Activated naive CD4-positive, alpha-beta T cell treated with anti-CD3 and anti-CD28 coated beads for 36 hours (primary cell): ENCODE results near the gene THSD4. TPM values are rescaled to one million over a fixed set of nuclear protein-coding genes. Genes with fewer than 3 reads are reported as not detected.

Experiments used
- CTCF ChIA-PET: fragments of 350-600 bp; sonication (Branson Sonifier 250); formaldehyde crosslinking; loops from one replicate; lab custom pipeline; 2021; ENCODE audit warnings: antibody characterized with exemption; lab: Charles Lee
- DNase-seq: peaks from one replicate; pipeline ENCODE4 v3.0.0-alpha.2; 2020
- H3K27ac Mint-ChIP-seq: one replicate; pipeline ENCODE4 v1.8.0; 2021; ENCODE audit warnings: mild to moderate bottlenecking, mixed read lengths
- H3K27me3 Mint-ChIP-seq: one replicate; pipeline ENCODE4 v1.8.0; 2021; ENCODE audit warnings: low read depth, mixed read lengths
- H3K36me3 Mint-ChIP-seq: one replicate; pipeline ENCODE4 v1.8.0; 2021; ENCODE audit warnings: low read depth, mixed read lengths
- H3K4me1 Mint-ChIP-seq: one replicate; pipeline ENCODE4 v1.8.0; 2021; ENCODE audit warnings: low read depth, mixed read lengths
- H3K4me3 Mint-ChIP-seq: one replicate; pipeline ENCODE4 v1.8.0; 2021; ENCODE audit warnings: mild to moderate bottlenecking, moderate library complexity, mixed read lengths
- H3K9me3 Mint-ChIP-seq: one replicate; pipeline ENCODE4 v1.8.0; 2021; ENCODE audit warnings: mixed read lengths
- intact Hi-C: fragments of 100-400 bp; cut with micrococcal nuclease; formaldehyde crosslinking; loops from one replicate; pipeline ENCODE4 v1.15.1; 2023
- total RNA-seq, 2 experiments: library from RNA; stranded (reverse); gene quantifications; one replicate each; pipeline ENCODE4 v1.2.3, GENCODE V29; 2021

Gene THSD4
- total RNA-seq, 2 experiments from 2014 or later, result not detected

- intact Hi-C loops, result loop anchor here (10.0 kb wide), 1 partner anchor 280 kb away; no protein-coding TSS in a partner anchor
- DNase-seq, result no peak
- Mint-ChIP-seq H3K9me3 (no peaks in the 10 kb centered on the region), H3K27me3 (peaks cover 5% of the 10 kb centered on the region), H3K27ac (no peak overlapping the region), H3K36me3 (no peaks in the 10 kb centered on the region), H3K4me1 (peaks cover 3% of the 10 kb centered on the region), H3K4me3 (no peak overlapping the region)
- CTCF ChIA-PET, result interaction anchor here (1.0 kb wide), 1 partner anchor 8 kb away, joined by 3 read pairs; no protein-coding TSS in a partner anchor
Observed at GRCh38 chr15:71104636-71105035, 10.6 kb upstream of the THSD4 start.

GRCh38 chr15:71105444-71105843 is 9.8 kb upstream of the THSD4 start:
- CTCF ChIA-PET, result no interaction called here
- no peak overlapping the region for H3K27ac Mint-ChIP-seq
- no peaks in the 10 kb centered on the region for H3K36me3 Mint-ChIP-seq
- H3K27me3 Mint-ChIP-seq, result peaks cover 5% of the 10 kb centered on the region
- H3K4me1 Mint-ChIP-seq, result peaks cover 3% of the 10 kb centered on the region
- DNase-seq, result no peak
- no peak overlapping the region for H3K4me3 Mint-ChIP-seq
- intact Hi-C loops, result loop anchor here (10.0 kb wide), 1 partner anchor 281 kb away; no protein-coding TSS in a partner anchor
- no peaks in the 10 kb centered on the region for H3K9me3 Mint-ChIP-seq

- no peak for DNase-seq
- no peak overlapping the region for H3K27ac Mint-ChIP-seq
- CTCF ChIA-PET, result no interaction called here
- H3K4me1 Mint-ChIP-seq, result peaks cover 3% of the 10 kb centered on the region
- intact Hi-C loops, result loop anchor here (10.0 kb wide), 1 partner anchor 282 kb away; no protein-coding TSS in a partner anchor
- no peaks in the 10 kb centered on the region for H3K36me3 Mint-ChIP-seq
- H3K4me3 Mint-ChIP-seq, result no peak overlapping the region
- H3K9me3 Mint-ChIP-seq, result no peaks in the 10 kb centered on the region
- H3K27me3 Mint-ChIP-seq, result peaks cover 5% of the 10 kb centered on the region
Observed at GRCh38 chr15:71106802-71107500, 8.3 kb upstream of the THSD4 start.

GRCh38 chr15:71107501-71107815 is 7.8 kb upstream of the THSD4 start:
- Mint-ChIP-seq H3K27ac (no peak overlapping the region), H3K27me3 (peaks cover 5% of the 10 kb centered on the region), H3K4me3 (no peak overlapping the region), H3K36me3 (no peaks in the 10 kb centered on the region), H3K4me1 (peaks cover 3% of the 10 kb centered on the region), H3K9me3 (no peaks in the 10 kb centered on the region)
- no peak for DNase-seq
- intact Hi-C loops, result loop anchor here (10.0 kb wide), 1 partner anchor 283 kb away; no protein-coding TSS in a partner anchor
- CTCF ChIA-PET, result no interaction called here

DNA sequence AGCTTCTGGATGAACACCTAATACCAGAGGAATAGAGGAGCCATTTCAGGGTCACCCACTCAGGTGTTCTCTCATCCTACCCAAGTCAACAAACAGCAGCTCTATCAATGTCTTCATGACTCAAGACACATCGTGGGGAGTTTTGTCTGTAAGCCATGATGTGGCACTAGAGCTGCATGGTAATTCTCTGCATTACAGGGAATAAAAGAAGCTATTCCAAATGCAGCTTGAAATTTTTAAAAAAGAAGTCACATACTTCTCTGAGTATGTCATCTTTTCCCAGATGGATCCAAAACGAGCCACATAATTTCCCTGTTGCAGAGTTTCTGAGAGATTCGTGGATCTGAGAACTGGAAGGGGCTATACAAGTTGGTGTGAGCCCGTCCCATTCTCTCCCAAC is 6.1 kb upstream of the THSD4 start:
- Mint-ChIP-seq H3K4me1 (peaks cover 3% of the 10 kb centered on the region), H3K4me3 (no peak overlapping the region), H3K9me3 (no peaks in the 10 kb centered on the region), H3K27ac (no peak overlapping the region), H3K36me3 (no peaks in the 10 kb centered on the region), H3K27me3 (peaks cover 7% of the 10 kb centered on the region)
- CTCF ChIA-PET, result no interaction called here
- DNase-seq, result no peak
- intact Hi-C loops, result loop anchor here (10.0 kb wide), 1 partner anchor 284 kb away; no protein-coding TSS in a partner anchor

GRCh38 chr15:71109905-71110304 is 5.4 kb upstream of the THSD4 start:
- no peak for DNase-seq
- Mint-ChIP-seq H3K27ac (no peak overlapping the region), H3K27me3 (peaks cover 9% of the 10 kb centered on the region), H3K36me3 (no peaks in the 10 kb centered on the region), H3K4me3 (no peak overlapping the region), H3K4me1 (peaks cover 3% of the 10 kb centered on the region), H3K9me3 (no peaks in the 10 kb centered on the region)
- CTCF ChIA-PET, result no interaction called here
- intact Hi-C loops, result loop anchor here (10.0 kb wide), 1 partner anchor 285 kb away; no protein-coding TSS in a partner anchor

GRCh38 chr15:71110405-71111180 is 4.7 kb upstream of the THSD4 start:
- no peak overlapping the region for H3K27ac Mint-ChIP-seq
- peaks cover 3% of the 10 kb centered on the region for H3K4me1 Mint-ChIP-seq
- H3K4me3 Mint-ChIP-seq, result no peak overlapping the region
- intact Hi-C loops, result no loop called here
- H3K36me3 Mint-ChIP-seq, result no peaks in the 10 kb centered on the region
- peaks cover 11% of the 10 kb centered on the region for H3K27me3 Mint-ChIP-seq
- no peak for DNase-seq
- no peaks in the 10 kb centered on the region for H3K9me3 Mint-ChIP-seq
- CTCF ChIA-PET, result no interaction called here

DNA sequence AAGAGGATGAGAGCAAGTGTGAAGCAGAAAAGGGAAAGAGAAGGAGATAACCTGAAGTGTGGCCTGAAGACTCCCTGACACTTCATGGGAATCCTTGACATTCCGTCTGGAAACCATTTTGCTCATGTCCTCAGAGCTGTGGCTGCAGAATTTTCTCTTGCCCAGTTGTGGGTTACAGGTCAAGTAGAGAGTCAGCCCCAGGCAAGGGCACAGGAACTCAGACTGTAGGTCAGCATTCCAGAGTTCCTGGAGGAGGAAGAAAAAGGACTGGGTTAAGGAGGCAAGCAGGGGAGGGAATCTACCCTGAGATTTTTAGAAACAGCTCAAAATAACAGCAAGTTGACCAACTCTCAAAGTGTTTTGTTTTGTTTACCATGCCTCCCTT is 4.1 kb upstream of the THSD4 start:
- Mint-ChIP-seq H3K4me1 (peaks cover 5% of the 10 kb centered on the region), H3K9me3 (no peaks in the 10 kb centered on the region), H3K36me3 (no peaks in the 10 kb centered on the region), H3K4me3 (no peak overlapping the region), H3K27ac (no peak overlapping the region), H3K27me3 (peaks cover 13% of the 10 kb centered on the region)
- CTCF ChIA-PET, result no interaction called here
- intact Hi-C loops, result no loop called here
- DNase-seq, result no peak

GRCh38 chr15:71111950-71112349 is 3.3 kb upstream of the THSD4 start:
- H3K4me3 Mint-ChIP-seq, result no peak overlapping the region
- no peaks in the 10 kb centered on the region for H3K36me3 Mint-ChIP-seq
- intact Hi-C loops, result no loop called here
- no peak for DNase-seq
- H3K9me3 Mint-ChIP-seq, result no peaks in the 10 kb centered on the region
- CTCF ChIA-PET, result interaction anchor here (0.9 to 2.1 kb wide), 2 partner anchors 8 to 329 kb away, joined by 3 to 7 read pairs; no protein-coding TSS in a partner anchor
- peaks cover 7% of the 10 kb centered on the region for H3K4me1 Mint-ChIP-seq
- no peak overlapping the region for H3K27ac Mint-ChIP-seq
- H3K27me3 Mint-ChIP-seq, result peaks cover 18% of the 10 kb centered on the region

GRCh38 chr15:71112429-71112828 is 2.8 kb upstream of the THSD4 start:
- H3K9me3 Mint-ChIP-seq, result no peaks in the 10 kb centered on the region
- peaks cover 20% of the 10 kb centered on the region for H3K27me3 Mint-ChIP-seq
- DNase-seq, result no peak
- intact Hi-C loops, result no loop called here
- H3K27ac Mint-ChIP-seq, result no peak overlapping the region
- no peak overlapping the region for H3K4me3 Mint-ChIP-seq
- CTCF ChIA-PET, result interaction anchor here (0.9 to 2.1 kb wide), 2 partner anchors 8 to 328 kb away, joined by 3 to 7 read pairs; no protein-coding TSS in a partner anchor
- peaks cover 4% of the 10 kb centered on the region for H3K4me1 Mint-ChIP-seq
- no peaks in the 10 kb centered on the region for H3K36me3 Mint-ChIP-seq

GRCh38 chr15:71114066-71114680 is 1.1 kb upstream of the THSD4 start:
- H3K4me3 Mint-ChIP-seq, result no peak overlapping the region
- no peaks in the 10 kb centered on the region for H3K36me3 Mint-ChIP-seq
- H3K27me3 Mint-ChIP-seq, result peaks cover 35% of the 10 kb centered on the region
- CTCF ChIA-PET, result interaction anchor here (0.6 to 1.7 kb wide), 4 partner anchors 33 to 273 kb away, joined by 3 to 5 read pairs (median 4); no protein-coding TSS in a partner anchor
- no peaks in the 10 kb centered on the region for H3K9me3 Mint-ChIP-seq
- H3K27ac Mint-ChIP-seq, result no peak overlapping the region
- intact Hi-C loops, result no loop called here
- no peak for DNase-seq
- peaks cover 4% of the 10 kb centered on the region for H3K4me1 Mint-ChIP-seq
